ENCODE data around the gene HK1. TPM values are rescaled to one million over a fixed set of nuclear protein-coding genes. Genes with fewer than 3 reads are reported as not detected.

HK1 gene
- total RNA-seq, 1 donor from 2014 or later, result 95.0 TPM

DNA sequence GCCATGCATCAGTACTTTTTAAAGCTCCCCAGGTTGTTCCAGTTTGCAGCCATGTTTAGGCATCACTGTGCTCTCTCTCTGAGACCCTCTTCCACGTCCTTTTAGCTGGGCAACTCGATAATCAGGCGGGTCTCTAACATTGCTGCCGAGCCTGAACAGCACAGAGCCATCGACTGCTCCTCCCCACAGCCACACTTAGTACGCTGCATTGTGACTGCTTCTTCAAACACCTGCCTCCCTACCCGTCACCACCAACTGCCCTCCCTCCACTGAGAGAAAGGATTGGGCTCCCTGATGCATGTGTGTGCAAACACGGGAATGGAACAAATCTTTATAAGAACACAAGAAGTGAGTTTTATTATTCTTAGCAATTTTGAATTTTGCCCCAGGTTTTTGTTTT, 149.9 kb downstream of the HK1 start:
- DNase-seq (ENCODE audit: low read depth) (no peak), FAIRE-seq (no peak)
- H3K36me3 ChIP-seq (ENCODE audit: insufficient read depth, low read length), result no peaks in the 10 kb centered on the region
- H2AFZ ChIP-seq (ENCODE audit: low read depth, low read length), result no peak overlapping the region
- no peaks in the 10 kb centered on the region for H3K27me3 Mint-ChIP-seq (ENCODE audit: low read depth, unreplicated experiment)
- TF ChIP-seq EZH2 (IDR thresholded peaks at IDR 0.05; ENCODE audit: insufficient read depth, low read length) (no peak), CTCF (IDR thresholded peaks at IDR 0.05; ENCODE audit: insufficient read depth, low read depth, low read length) (no peak)
- H3K4me2 ChIP-seq (ENCODE audit: low read length), result no peak overlapping the region
- H3K27ac Mint-ChIP-seq (ENCODE audit: unreplicated experiment), result no peak overlapping the region
- H3K4me1 ChIP-seq (ENCODE audit: insufficient read depth, low read length), result no peaks in the 10 kb centered on the region
- H3K4me1 Mint-ChIP-seq (ENCODE audit: low read depth, unreplicated experiment), result no peaks in the 10 kb centered on the region
- no peaks in the 10 kb centered on the region for H3K79me2 ChIP-seq (ENCODE audit: insufficient read depth, low read length)
- no peaks in the 10 kb centered on the region for H3K27me3 ChIP-seq (ENCODE audit: insufficient read depth, low read length)
- no peaks in the 10 kb centered on the region for H3K9me3 Mint-ChIP-seq (ENCODE audit: unreplicated experiment)
- H3K4me3 Mint-ChIP-seq (ENCODE audit: unreplicated experiment), result no peak overlapping the region
- no peak overlapping the region for H3K4me3 ChIP-seq (ENCODE audit: insufficient read depth, low read depth, low read length)
- no peaks in the 10 kb centered on the region for H3K36me3 Mint-ChIP-seq (ENCODE audit: low read depth, unreplicated experiment)
- H3K9me3 ChIP-seq (ENCODE audit: insufficient read depth, low read depth, low read length), result no peaks in the 10 kb centered on the region
- no peak overlapping the region for H3K27ac ChIP-seq (ENCODE audit: low read depth, low read length)
- H4K20me1 ChIP-seq (ENCODE audit: insufficient read depth, low read length), result no peaks in the 10 kb centered on the region
- H3K9ac ChIP-seq (ENCODE audit: low read length), result no peak overlapping the region

DNA sequence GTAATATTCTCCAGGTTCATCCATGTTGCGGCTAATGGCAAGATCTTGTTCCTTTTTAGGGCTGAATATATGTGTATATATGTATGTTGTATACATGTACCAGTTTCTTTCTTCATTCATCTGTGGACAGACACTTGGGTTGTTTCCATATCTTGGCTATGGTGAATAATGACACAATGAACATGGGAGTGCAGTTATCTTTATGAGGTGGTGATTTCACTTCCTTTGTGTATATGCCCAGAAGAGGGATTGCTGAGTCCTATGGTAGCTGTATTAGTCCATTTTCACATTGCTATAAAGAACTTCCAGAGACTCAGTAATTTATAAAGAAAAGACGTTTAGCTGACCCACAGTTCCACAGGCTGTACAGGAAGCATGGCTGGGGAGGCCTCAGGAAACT, 155.9 kb downstream of the HK1 start:
- TF ChIP-seq EZH2 (IDR thresholded peaks at IDR 0.05; ENCODE audit: insufficient read depth, low read length) (no peak), CTCF (IDR thresholded peaks at IDR 0.05; ENCODE audit: insufficient read depth, low read depth, low read length) (no peak)
- Histone ChIP-seq H3K27ac (ENCODE audit: low read depth, low read length) (no peak overlapping the region), H3K36me3 (ENCODE audit: insufficient read depth, low read length) (no peaks in the 10 kb centered on the region), H3K9ac (ENCODE audit: low read length) (no peak overlapping the region), H3K4me2 (ENCODE audit: low read length) (no peak overlapping the region), H3K4me3 (ENCODE audit: insufficient read depth, low read depth, low read length) (no peak overlapping the region), H3K9me3 (ENCODE audit: insufficient read depth, low read depth, low read length) (no peaks in the 10 kb centered on the region), H3K79me2 (ENCODE audit: insufficient read depth, low read length) (no peaks in the 10 kb centered on the region), H3K27me3 (ENCODE audit: insufficient read depth, low read length) (peaks cover 4% of the 10 kb centered on the region), H2AFZ (ENCODE audit: low read depth, low read length) (no peak overlapping the region), H3K4me1 (ENCODE audit: insufficient read depth, low read length) (peaks cover 5% of the 10 kb centered on the region), H4K20me1 (ENCODE audit: insufficient read depth, low read length) (no peaks in the 10 kb centered on the region)
- Mint-ChIP-seq H3K4me3 (ENCODE audit: unreplicated experiment) (no peak overlapping the region), H3K27ac (ENCODE audit: unreplicated experiment) (no peak overlapping the region), H3K4me1 (ENCODE audit: low read depth, unreplicated experiment) (no peaks in the 10 kb centered on the region), H3K36me3 (ENCODE audit: low read depth, unreplicated experiment) (no peaks in the 10 kb centered on the region), H3K27me3 (ENCODE audit: low read depth, unreplicated experiment) (peaks cover 18% of the 10 kb centered on the region), H3K9me3 (ENCODE audit: unreplicated experiment) (peaks cover 5% of the 10 kb centered on the region)
- FAIRE-seq (no peak), DNase-seq (ENCODE audit: low read depth) (no peak)

DNA sequence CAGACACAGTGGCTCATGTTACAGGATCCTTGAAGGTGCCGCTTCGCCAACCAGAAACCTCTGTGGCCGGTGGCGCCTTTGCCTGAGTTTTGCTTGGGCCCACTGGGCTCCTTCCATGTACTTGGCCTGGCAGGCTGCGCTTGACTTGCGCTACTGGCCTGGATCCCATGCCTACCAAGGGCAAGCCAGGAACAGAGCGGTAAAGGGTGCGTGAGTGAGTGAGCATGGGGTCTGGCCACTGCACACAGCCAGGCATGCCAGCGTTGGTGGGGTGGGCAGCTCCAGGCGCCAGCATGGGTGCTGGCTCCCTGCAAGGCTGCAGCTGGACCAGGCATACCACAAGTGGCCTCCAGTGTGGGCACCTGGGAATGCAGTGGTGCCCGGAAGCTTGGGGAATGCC, 156.6 kb downstream of the HK1 start:
- H3K4me3 Mint-ChIP-seq (ENCODE audit: unreplicated experiment), result no peak overlapping the region
- Histone ChIP-seq H4K20me1 (ENCODE audit: insufficient read depth, low read length) (no peaks in the 10 kb centered on the region), H3K27ac (ENCODE audit: low read depth, low read length) (no peak overlapping the region), H3K36me3 (ENCODE audit: insufficient read depth, low read length) (no peaks in the 10 kb centered on the region), H3K4me1 (ENCODE audit: insufficient read depth, low read length) (peaks cover 5% of the 10 kb centered on the region), H3K4me3 (ENCODE audit: insufficient read depth, low read depth, low read length) (no peak overlapping the region), H2AFZ (ENCODE audit: low read depth, low read length) (no peak overlapping the region), H3K27me3 (ENCODE audit: insufficient read depth, low read length) (peaks cover 4% of the 10 kb centered on the region), H3K4me2 (ENCODE audit: low read length) (no peak overlapping the region), H3K9ac (ENCODE audit: low read length) (no peak overlapping the region), H3K79me2 (ENCODE audit: insufficient read depth, low read length) (no peaks in the 10 kb centered on the region), H3K9me3 (ENCODE audit: insufficient read depth, low read depth, low read length) (no peaks in the 10 kb centered on the region)
- FAIRE-seq, result no peak
- no peaks in the 10 kb centered on the region for H3K36me3 Mint-ChIP-seq (ENCODE audit: low read depth, unreplicated experiment)
- peaks cover 18% of the 10 kb centered on the region for H3K27me3 Mint-ChIP-seq (ENCODE audit: low read depth, unreplicated experiment)
- peaks cover 4% of the 10 kb centered on the region for H3K4me1 Mint-ChIP-seq (ENCODE audit: low read depth, unreplicated experiment)
- peaks cover 5% of the 10 kb centered on the region for H3K9me3 Mint-ChIP-seq (ENCODE audit: unreplicated experiment)
- no peak for TF ChIP-seq EZH2 (IDR thresholded peaks at IDR 0.05; ENCODE audit: insufficient read depth, low read length)
- no peak for TF ChIP-seq CTCF (IDR thresholded peaks at IDR 0.05; ENCODE audit: insufficient read depth, low read depth, low read length)
- no peak for DNase-seq (ENCODE audit: low read depth)
- H3K27ac Mint-ChIP-seq (ENCODE audit: unreplicated experiment), result no peak overlapping the region

Data from astrocyte (in vitro differentiated cells and primary cell).